NOMO-1 treated with dmso at 0.1 percent for 144 hours (cell line): ENCODE results near the gene SCUBE2.

ENCODE experiments used
- DNase-seq: peaks from one replicate; lab custom pipeline; 2025; ENCODE audit not compliant: unreplicated experiment; lab: John Stamatoyannopoulos, UW

Gene SCUBE2

DNA sequence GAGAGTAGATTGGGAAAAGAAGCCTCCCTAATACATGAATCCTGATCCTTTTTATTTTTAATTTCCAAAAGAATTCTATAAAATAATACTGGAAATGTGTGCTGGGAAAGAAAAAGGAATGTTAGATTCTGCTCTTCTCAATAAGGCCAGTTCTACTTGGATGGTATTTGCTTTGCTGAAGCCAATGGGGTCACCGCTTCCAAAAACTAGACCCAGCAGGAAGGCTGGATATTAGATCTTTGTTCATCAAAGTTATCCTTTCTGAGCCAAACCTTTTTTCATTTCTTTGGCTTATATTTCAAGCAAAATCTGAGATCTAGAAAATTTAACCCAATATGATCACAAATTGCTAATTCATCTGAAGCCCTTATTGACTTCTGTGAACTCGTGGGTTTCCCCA, 41.4 kb downstream of the SCUBE2 start:
- DNase-seq = no peak

DNA sequence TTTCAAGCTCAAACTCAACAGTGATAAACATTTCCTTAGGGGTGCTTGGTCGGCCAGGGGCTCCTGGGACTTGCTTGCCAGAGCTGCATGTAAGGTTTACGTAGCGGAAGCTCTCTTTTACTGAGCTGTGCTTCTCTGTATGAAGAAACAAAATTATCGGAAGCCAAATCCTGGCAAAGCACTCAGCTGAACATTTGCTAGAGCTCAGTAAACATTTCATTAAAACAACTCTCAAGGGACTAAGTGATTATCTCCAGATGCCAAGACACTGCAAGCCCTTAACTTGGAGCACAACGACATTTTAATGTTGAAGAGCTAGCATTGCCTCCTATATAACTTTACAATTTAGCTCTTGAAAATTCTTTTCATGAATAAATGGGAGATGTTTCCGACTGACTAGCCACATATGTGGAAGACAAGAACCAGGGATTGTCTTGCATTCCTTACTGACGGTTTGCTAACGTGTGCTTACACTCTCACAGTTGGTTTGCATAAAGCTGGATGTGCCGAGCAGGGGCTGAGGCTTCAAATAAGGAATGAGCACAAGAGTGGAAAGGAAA, 43.4 kb downstream of the SCUBE2 start:
- DNase-seq = no peak

DNA sequence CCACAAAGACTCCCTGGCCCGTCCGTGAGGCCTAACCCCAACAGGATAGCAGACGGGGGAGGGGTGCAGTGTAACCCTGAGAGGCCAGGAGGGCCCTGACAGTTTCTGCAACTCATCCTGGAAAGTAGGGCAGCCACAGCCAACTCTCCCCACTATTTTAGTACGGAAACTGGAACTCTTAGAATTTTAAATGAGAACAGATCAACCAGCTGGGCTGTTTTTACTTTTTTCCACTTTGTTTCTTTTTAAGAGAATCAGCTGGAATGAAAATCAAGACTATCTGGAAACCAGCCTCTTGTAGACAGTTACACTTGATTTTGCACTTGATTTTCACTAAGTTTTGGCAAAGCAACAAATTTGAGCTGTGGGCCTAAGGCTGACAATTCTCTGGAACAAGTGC, 44.9 kb downstream of the SCUBE2 start:
- DNase-seq = no peak

DNA sequence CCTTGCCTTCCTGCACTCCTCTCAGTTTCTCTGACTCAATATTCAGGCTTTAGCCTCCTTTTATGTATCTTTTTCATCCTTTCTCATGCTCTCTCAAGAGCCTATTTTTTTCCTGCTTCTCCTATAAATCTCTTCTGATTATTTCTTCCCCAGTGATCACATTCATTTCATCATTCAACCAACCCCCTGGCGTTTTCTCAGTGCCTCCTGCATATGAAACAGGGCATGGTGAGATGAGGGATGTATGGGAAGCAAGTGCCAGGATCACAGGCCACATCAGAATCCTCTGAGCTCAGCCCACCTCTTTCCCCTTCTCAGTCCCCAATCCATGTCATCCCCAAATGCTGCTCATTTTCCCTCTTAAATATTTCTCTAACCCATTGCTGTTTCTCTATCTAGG, 48.9 kb downstream of the SCUBE2 start:
- no peak for DNase-seq

DNA sequence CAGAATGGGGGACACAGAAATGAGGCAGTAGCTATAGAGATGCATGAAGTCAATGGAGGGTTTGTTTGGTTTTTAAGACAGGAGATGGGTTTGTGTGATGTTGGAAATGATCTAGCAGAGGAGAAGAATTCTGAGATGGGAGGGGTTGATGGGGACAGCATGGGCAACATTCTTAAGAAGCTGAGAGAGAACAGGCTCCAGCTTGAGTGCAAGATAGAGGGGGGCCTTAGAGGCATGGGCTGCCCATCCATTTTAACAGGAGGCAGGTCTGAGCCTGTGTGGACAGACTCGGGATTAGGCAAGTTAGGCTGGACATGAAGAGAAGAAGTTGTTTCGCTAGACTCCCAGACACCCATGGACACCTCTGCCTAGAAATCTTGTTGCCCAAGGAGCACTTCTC, 49.7 kb downstream of the SCUBE2 start:
- DNase-seq = no peak

DNA sequence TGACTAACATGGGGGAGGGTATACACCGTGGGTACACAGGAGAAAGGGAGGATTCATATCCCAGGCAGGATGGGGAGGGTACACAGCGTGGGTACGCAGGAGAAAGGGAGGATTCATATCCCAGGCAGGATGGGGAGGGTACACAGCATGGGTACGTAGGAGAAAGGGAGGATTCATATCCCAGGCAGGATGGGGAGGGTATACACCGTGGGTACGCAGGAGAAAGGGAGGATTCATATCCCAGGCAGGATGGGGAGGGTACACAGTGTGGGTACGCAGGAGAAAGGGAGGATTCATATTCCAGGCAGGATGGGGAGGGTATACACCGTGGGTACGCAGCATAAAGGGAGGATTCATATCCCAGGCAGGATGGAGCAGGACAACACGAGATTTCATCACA, 51.0 kb downstream of the SCUBE2 start:
- no peak for DNase-seq

DNA sequence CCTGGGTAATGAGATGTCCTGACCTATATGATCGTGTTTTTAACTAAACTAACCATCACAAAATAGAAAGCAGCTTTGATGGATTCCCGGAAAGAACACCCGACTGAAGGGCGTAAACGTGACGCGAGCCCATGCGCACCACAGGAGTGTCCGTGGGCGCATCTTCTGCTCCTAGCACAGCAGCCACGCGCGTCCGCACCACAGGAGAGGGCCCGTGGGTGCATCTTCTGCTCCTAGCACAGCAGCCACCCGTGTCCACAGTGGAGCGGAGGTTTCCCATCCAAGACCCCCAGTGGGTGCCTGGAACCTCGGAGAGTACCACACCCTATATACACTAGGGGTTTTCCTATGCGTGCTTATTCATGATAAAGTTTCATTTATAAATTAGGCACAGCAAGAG, 51.5 kb downstream of the SCUBE2 start:
- DNase-seq = no peak

DNA sequence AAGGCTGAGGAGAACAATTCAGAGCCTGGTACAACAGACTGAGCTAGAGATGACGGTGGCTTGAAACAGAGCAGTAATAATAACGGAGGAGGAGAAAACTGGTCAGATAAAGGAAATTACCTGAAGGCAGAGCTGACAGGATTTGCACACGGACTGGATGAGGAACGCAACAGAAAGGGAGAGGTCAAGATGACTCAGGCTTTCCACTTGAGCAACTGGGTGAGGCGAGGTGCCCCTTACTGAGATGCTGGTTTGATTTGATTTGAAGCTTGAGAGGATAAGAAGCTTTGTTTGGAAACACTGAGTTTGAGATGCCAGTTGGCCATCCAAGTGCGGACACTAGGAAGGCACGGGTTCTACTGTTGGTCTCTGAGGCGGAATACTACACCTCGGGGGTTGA, 52.2 kb downstream of the SCUBE2 start:
- DNase-seq = peak; percentile 18

DNA sequence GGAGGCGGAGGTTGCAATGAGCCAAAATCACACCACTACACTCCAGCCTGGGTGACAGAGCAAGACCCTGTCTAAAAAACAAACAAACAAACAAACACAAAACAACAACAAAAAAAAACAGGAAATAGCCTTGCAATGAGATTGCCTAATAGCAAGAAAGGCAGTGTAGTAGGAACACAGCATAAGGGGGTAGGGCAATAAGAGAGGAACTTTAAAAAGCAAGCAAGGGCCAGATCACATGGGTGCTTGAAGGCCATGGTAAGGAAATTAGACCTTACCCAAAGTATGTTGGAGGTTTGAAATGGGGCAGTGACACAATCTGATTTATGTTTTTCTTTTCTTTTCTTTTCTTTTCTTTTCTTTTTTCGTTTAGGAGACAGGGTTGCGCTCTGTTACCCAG, 52.9 kb downstream of the SCUBE2 start:
- DNase-seq = peak; percentile 5

DNA sequence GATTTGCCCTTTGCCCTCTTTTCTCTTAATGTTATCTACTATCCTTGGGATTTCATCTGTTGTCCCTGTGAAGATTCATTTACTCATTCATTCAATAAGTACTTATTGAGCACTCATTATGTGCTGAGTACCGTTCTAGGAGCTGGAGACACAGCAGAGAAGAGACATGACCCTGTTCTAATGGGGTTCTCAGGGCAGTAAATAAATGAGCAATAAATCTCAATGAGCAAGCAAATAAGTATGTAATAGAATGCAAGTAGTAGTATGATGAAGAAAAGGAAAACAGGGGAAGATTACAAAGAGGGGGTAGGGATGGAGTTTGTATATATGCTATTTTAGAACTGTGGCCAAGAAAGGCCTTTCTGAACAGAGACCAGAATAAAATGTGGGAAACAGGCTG, 53.4 kb downstream of the SCUBE2 start:
- DNase-seq = no peak

DNA sequence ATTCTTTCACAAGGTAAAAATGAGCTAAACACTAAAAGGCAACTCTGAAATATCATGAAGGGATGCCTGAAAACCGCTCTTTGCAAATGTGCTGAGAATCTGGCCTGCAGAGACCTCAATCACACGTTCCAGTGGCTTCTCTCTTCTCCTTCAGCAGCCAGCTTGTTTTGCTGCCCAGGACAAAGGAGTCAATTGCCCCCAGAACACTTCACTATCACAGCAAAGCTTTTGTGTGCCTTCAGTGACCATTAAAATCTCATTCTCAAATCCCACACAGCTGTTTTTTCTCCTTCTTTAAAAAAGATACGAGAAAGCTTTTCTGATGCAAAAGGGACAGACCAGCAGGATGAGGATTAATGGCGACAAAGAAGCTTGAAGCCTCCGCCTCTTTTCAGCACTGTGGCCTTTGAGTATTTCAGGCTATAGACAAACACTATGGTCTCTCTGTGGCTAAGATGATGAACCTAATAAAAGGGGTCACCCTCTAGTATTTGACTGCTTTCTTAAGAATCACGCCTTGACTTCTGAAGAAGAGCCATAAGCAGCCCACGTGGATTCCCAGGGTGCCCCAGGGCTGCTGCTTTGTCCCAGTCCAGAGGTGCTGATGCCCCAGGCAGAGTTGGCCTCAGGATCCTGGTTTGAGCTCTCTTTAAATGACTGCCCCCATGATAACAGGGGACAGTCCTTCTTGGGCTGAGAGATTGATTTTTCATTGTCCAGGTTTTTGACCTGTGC, 54.2 kb downstream of the SCUBE2 start:
- DNase-seq = no peak

DNA sequence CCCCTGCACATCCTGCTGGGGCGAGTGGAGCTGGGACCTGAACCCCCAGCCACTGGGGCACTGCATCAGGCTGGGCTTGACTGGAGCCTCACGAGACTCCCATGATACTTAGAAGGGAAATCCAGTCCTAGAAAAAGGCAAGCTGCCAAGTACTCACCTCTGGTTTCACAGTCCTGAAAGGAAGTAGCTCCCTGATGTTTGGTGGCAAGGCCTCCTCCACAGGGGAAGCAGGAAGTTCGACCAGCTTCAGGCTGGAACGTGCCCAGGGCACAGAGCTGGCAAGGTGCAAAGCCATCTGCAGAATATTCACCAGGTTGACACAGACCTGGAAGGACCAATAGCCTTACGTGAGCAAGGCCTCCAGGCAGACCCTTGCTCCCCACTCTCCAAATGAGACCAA, 60.8 kb downstream of the SCUBE2 start:
- no peak for DNase-seq

DNA sequence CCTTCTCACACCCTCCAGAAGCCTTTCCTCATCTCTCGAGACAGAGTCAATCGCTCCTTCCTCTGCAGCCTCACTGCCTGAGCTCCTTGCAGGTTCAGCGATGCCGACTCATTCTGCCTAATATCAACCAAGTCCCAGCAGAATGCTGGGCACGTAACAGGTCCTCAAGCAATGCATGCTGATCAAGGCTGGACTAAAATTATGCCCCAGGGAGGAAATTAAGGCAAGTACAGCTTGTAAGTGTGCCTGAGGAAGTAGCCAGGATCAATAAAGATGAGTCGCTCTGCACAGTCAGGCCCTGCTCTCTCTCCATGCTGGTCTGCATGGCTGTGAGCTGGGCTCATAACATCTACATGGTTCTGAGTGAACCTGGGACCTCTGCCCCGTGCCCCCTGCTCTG, 62.0 kb downstream of the SCUBE2 start:
- no peak for DNase-seq

DNA sequence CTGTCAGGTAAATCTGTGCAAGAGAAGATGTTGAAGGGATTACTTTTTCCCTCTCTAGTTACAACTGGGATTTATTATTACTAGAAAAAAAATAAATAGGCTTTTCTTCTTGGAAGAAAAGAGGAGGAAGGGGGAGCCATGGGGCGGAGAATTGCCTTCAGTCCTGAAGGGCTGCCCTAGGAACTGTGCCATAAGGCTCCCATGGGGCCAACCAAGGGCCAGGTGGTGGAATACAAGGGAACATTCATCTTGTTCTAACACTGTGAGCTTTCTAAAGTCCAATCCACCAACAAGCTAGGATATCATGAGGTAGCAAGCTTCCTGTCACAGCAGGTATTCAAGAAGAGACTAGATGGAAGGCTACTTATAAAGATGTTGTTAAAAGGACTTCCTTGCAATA, 62.8 kb downstream of the SCUBE2 start:
- no peak for DNase-seq

DNA sequence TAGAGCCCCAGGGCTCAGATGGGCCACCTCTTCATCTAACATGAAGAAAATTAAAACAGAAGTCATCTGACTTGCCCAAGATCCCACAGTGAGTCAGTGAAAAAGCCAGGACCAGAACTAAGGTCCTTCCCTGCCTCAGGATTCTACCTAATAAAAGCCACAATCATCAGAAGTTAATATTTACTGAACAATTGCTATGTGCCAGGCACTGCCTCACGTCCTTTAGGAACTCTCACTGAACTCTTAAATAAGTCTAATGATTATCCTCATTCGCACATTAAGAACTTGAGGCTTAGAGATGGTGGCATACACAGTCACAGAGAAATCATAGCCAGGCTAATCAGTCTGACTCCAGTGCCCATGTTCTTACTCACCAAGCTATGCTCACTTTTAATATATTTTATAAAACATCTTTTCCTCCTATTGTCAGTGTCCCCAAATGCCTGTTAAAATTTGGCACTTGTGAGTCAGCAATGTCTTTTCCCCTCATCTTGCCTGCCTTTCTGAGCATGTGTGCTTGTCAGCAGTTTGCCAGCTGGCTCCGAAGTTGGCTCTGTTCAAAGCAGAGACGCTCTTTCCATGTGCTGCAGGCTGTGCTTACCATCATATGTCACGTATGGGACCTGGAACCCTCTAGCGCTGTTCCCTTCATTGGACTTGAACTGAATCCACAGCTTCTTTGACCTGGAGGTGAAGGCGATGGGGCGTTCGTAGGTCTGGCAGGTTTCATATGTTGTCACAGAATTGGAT, 66.1 kb downstream of the SCUBE2 start:
- no peak for DNase-seq

DNA sequence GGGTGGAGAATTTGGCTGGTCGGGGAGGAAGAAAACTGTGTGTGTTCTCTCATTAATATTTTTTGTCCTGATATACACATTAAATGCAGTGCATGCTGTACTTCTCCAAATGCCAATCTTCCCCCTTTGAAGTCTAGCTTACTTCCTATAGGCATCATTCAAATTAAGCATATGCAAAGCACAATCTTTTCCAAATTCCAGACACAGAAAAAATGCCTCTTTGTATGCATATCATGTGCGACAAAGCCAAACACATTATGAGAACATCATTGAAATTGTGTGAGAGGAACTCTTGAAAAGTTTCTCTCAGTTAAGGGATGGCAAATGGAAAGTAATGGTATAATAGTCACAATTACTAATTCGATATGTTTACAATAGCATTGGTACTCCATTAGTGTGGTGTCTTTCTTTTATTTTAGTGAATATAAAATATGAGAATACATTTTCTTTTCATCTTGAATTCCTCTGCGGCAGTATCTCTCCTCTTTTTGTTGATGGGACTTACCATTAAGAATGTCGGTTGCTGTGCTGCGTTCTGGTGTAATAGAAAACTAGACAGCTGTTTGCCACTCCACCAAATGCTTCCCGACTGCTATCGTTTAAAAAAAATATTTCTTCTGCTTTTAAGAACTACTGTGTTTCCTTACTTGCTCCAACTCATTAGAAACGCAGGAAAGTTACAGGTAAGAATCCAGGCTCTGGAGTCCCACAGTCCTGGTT, 68.3 kb downstream of the SCUBE2 start:
- no peak for DNase-seq

DNA sequence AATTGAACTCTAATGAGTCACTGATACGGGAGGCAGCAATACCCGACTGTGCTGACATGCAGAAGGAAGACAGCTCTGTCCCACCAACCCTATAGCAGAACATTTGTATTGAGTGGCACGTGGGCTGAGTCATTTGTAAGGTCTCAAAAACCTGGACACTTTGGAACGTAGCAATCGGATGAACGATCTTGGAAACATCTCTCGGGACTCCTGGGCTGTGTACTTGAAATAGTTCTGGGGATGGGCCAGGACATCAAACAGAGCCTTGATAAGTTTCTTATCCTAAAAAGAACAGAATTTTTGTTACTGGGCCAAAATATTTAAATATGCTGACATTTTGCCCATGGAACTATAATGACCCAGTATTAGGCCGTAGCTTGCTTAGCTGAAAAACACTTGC, 70.5 kb downstream of the SCUBE2 start:
- no peak for DNase-seq

DNA sequence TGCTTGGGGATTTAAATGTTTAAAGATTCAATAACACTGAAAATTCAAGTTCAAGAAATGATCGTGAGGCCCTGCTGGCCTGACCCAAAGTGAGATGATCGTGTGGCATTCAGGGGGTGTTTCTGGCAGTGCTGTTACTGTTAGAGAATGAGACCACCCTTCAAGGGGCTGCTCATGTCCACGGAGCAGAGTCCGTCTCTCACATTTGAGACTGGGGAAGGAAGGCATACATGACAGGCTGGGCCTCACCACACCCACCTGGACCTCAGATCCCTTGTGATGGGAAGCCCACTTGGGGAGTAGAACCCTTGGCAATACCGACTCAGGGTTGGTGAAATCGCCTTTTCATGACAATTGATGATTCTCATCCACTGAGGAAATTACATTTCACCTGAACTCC, 71.5 kb downstream of the SCUBE2 start:
- DNase-seq = no peak

DNA sequence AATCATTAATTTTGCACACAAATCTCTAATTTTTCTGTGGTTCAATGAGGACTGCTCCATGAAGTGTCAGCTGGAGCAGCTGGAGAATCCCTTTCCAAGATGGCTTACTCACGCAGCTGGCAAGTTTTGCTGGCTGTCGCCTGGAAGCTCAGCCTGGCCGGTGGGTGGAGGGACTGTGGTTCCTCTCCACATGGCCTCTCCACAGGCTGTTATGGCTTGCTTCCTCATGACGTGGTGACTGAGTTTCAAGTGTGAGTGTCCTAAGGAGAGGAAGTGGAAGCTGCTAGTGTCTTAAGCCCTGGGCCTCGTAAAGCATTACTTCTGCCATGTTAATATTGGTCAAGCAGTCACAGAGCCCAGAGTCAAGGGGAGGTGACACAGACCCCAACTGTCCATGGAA, 73.6 kb downstream of the SCUBE2 start:
- DNase-seq = peak; percentile 85

DNA sequence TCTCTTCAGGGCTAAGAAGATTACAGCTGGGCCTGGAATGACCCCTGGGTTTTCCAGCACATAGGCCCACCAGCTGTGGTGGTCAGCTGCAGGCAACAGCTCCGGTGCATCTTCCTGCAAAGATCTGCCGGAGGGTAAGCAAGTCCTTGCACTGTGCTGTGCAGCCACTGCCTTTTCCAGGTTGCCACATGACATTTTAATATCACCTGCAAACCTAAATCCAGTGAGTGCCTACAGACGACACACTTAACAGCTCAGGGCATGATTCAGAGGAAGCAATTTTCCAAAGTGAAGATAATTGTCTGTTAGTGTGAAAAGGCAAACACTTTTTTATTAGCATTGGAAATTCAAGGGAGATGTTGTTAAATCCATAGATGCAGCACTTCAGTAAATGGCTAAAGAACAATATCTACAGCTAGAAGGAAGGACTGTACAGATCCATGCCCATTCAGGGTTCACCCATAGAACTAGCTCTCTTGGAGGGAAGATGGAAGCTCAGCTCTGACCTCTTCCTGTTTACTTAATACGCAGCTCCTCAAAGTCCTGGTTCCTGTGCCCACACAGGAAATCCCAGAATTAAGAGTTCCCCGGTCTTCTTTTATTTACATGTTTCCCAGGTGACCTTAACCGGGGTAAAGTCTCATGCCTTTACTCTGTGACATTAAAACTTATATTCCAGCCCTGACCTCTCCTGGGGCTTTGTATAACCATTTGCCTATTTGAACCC, 74.3 kb downstream of the SCUBE2 start:
- DNase-seq = no peak

DNA sequence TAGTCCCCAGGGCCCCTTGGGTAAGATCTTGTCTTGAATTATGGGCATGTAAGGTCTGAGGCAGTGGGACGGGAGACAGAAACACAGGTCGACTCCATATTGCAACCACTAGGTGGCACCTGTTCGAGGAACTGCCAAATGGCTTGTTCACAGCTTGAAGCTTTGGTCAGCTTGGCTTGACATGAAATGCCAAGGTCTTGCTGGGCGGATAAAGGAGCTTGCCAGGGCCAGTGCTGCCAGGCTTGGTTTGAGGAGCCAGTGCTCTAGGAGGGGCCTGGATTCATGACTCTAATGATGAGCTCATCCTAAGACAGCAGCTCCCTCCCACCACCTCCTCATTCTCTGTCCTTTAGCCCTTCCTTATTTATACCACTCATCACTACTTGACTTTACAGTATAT, 75.7 kb downstream of the SCUBE2 start:
- peak; percentile 39 for DNase-seq
